NOMO-1 treated with dmso at 0.1 percent for 144 hours (cell line): ENCODE measurements around the gene SLC3A2.
"Not testable (repeated sequence)": the region's sequence is repeated elsewhere in the genome, so short reads cannot be mapped to it uniquely, and the experiment has no call there.

Experiments used
- DNase-seq: peaks from one replicate; lab custom pipeline; 2025; ENCODE audit not compliant: unreplicated experiment; lab: John Stamatoyannopoulos, UW

The SLC3A2 gene

GRCh38 chr11:62852523-62853188 lies 28.0 kb upstream of the SLC3A2 start:
- no peak for DNase-seq

GRCh38 chr11:62853279-62853965 lies 27.3 kb upstream of the SLC3A2 start:
- DNase-seq: no peak

- DNase-seq: no peak
Measured at GRCh38 chr11:62854013-62854824, 26.5 kb upstream of the SLC3A2 start.

DNA sequence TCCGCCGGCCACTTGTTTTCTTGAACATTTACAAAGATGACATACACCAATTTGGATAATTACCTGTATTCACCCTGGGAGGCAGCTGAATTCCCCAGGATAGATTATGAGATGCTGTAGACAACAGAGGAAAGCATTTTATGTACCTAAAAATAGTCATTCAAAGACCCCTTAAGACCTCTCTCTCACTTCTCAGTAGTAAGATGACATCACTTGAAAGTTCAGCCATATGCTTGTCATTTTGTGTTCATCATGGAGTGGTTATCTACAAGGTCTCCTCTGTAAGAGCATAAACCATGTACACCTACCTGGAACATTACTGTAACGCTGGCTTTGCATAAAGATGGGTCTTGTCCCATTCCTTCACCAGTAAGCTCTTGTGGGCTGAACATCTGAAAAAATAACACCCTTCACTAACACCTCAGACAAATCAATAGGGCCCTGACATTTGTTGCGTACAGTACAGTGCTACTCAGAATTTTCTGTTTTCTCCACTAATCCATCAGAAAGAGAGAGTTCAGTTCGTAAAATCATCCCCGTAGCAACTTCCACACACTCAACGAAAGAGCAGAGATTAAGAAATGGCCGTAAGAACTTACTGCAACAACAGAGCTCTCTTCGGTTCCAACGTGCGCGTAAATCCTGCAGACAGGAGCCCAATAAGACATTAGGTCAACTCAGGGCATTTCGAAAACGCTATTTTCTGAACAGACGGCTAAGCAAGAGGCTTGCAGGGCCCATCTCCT lies 25.7 kb upstream of the SLC3A2 start:
- DNase-seq: no peak

- peak; percentile 97 for DNase-seq
Measured at GRCh38 chr11:62855571-62856332, 24.9 kb upstream of the SLC3A2 start.

DNA sequence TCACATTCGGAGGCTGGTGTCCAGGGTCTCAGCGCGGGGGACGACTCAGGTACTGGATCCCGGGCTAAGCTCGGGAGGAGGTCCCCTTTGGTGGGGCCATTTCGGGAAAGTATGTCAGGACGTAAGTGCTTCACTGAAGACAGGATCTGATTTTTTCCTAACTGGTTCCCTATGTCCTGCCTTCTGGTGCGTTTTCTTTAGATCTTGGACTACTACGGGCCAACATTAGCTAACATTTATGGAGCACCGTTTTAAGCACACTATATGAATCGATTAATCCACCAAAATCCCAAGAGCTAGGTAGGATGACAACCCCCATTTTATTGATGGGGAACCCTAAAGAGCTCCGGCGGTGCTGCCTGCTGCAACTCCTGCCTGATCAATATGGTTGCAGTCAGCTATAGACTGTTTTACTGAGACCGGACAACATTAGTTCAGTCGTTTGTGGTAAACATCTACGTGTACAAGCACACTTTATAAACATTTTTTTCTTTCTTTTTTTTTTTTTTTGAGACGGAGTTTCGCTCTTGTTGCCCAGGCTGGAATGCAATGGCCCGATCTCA lies 24.3 kb upstream of the SLC3A2 start:
- DNase-seq: no peak

- DNase-seq: no peak
Measured at GRCh38 chr11:62857541-62857982, 23.1 kb upstream of the SLC3A2 start.

DNA sequence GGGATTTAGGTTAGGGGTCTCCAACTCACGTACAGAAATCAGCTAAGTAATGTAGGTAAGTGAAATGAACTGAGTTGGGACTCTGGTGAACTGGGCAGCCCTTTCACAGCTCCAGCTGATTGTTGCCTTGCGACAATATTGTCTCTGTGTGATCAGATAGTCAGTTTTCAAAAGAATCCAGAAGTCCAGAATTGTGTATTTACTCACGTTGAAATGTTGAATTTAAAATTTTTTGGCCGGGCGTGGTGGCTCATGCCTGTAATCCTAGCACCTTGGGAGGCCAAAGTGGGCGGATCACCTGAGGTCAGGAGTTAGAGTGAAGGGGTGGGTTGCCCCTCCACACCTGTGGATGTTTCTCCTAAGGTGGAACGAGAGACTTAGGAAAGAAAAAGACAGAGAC lies 22.5 kb upstream of the SLC3A2 start:
- no peak for DNase-seq

- not testable (repeated sequence) for DNase-seq
Measured at GRCh38 chr11:62859281-62859703, 21.4 kb upstream of the SLC3A2 start.

- no peak for DNase-seq
Measured at GRCh38 chr11:62860835-62861563, 19.7 kb upstream of the SLC3A2 start.

- DNase-seq: not testable (repeated sequence)
Measured at GRCh38 chr11:62861564-62862192, 19.0 kb upstream of the SLC3A2 start.

DNA sequence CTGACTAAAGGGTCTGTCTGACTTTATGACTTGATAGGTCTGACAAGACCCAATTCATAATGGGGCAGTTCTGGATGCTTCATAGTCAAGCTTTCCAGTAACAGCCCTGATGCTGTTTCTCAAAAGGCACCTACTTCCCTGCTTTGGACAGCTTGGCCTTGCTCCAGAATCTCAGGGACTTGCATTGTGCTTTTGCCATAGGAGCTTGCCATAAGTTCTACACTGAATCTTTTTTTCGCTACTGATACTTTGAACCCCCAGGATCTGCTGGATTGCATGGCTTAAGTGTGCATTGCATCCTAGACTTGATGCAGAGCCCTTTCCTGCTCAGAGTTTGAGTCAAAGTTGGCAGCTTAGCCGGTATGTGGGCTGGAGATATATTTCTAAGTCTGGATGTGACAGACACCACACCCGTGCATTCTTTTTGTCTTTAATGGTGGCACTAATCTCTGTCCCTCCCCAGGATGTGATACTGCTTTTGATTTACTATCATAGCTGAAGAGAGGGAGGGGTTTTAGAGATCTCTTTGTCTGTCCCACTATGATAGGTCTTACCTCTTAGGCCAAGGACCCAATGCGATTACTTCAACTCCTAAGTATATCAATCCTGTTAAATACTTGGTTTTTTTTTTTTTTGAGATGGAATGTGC lies 16.9 kb upstream of the SLC3A2 start:
- DNase-seq: no peak

- no peak for DNase-seq
Measured at GRCh38 chr11:62865635-62866034, 15.1 kb upstream of the SLC3A2 start.

GRCh38 chr11:62874851-62875250 lies 5.8 kb upstream of the SLC3A2 start:
- no peak for DNase-seq

DNA sequence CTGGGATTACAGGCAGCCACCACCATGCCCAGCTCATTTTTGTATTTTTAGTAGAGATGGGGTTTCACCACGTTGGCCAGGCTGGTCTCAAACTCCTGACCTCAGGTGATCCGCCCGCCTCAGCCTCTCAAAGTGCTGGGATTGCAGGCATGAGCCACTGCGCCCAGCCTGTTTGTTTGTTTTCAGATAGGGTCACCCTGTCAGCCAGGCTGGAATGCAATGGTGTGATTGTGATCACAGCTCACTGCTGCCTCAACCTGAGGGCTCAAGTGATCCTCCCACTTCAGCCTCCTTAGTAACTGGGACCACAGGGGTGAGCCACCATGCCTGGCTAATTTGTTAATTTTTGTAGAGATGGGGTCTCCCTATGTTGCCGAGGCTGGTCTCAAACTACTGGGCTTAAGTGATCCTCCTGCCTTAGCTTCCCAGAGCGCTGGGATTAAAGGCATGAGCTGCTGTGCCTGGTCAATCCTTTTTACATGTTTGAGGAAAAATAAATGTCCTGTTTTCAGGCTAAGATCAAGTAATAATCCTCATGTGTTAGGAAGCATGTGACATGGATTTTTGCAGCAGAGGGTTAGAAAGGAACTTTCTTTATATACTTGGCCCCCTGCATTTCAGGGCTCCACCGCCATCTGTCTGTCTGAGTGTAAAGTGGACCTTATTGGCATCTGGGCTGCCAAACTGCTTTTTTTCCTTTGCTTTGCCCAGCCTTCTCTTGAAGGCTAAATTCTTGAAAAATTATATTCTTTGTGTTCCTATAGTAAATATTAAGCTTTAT lies 4.8 kb upstream of the SLC3A2 start:
- no peak for DNase-seq

GRCh38 chr11:62876712-62877111 lies 4.0 kb upstream of the SLC3A2 start:
- DNase-seq: no peak

DNA sequence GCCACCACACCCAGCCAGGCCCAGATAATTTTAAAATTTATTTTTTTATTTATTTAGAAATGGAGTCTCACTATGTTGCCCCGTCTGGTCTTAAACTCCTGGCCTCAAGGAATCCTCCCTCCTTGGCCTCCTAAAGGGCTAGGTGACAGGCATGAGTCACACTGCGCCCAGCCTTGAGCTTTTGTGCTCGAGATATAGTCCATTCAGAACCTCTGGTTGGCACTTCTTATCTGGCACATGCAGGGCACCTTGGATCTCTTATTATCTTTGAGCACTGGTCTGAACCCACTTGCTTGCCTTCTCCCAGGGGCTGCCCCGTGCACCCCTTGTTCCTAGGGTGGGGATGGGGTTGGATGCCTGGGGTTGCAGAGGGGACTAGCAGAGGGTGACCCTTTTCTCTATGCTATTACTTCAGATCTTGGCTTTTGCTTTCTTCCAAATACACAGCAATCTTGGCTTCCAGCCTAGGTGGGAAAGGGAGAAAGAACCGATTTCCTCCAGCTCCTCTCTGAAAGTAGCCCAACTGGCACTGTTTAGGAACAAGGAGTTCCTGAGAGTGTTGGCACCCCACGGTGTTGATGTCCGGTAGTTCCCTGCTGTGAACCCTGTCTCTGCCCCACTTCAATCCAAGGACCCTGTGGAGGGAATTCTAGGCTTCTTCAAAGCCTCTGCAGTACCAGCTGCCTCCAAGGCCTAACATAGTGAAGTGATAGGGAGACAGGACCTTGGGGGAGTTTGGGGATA lies 1.3 kb upstream of the SLC3A2 start:
- no peak for DNase-seq
